ENCODE measurements around the gene MTG1.

The MTG1 gene

GRCh38 chr10:133453516-133454203 lies 59.7 kb downstream of the MTG1 start, which contains the start of gene SCART1:
TSS of gene SCART1 (plus strand) at chr10:133453945. CDS start at chr10:133453998, 53 bp downstream.
- no peak for TF ChIP-seq CTCF (conservative IDR thresholded peaks at IDR 0.05)
- no peak within 1 kb of the TSS for H3K27ac ChIP-seq

GRCh38 chr10:133454204-133454893 lies 60.4 kb downstream of the MTG1 start:
- TF ChIP-seq CTCF (conservative IDR thresholded peaks at IDR 0.05): no peak

GRCh38 chr10:133455196-133455595 lies 61.2 kb downstream of the MTG1 start:
- H3K27ac ChIP-seq: no peak overlapping the region
- TF ChIP-seq CTCF (conservative IDR thresholded peaks at IDR 0.05): no peak

More at GRCh38 chr10:133454204-133454893, 60.4 kb downstream of the MTG1 start:
- no peak overlapping the region for H3K27ac ChIP-seq

- H3K27ac ChIP-seq: no peak overlapping the region
- TF ChIP-seq CTCF (conservative IDR thresholded peaks at IDR 0.05): no peak
Measured at GRCh38 chr10:133455611-133456031, 61.7 kb downstream of the MTG1 start.

- no peak overlapping the region for H3K27ac ChIP-seq
- TF ChIP-seq CTCF (conservative IDR thresholded peaks at IDR 0.05): no peak
Measured at GRCh38 chr10:133456041-133456951, 62.3 kb downstream of the MTG1 start.

GRCh38 chr10:133457100-133457841 lies 63.3 kb downstream of the MTG1 start:
- no peak overlapping the region for H3K27ac ChIP-seq
- no peak for TF ChIP-seq CTCF (conservative IDR thresholded peaks at IDR 0.05)

All from VCaP (cell line).